ENCODE measurements around the gene NOP56. TPM values are rescaled to one million over a fixed set of nuclear protein-coding genes. Genes with fewer than 3 reads are reported as not detected.

The NOP56 gene
- total and polyA plus RNA-seq, 4 donors = 34.2 to 63.7 (median 46.5) TPM

DNA sequence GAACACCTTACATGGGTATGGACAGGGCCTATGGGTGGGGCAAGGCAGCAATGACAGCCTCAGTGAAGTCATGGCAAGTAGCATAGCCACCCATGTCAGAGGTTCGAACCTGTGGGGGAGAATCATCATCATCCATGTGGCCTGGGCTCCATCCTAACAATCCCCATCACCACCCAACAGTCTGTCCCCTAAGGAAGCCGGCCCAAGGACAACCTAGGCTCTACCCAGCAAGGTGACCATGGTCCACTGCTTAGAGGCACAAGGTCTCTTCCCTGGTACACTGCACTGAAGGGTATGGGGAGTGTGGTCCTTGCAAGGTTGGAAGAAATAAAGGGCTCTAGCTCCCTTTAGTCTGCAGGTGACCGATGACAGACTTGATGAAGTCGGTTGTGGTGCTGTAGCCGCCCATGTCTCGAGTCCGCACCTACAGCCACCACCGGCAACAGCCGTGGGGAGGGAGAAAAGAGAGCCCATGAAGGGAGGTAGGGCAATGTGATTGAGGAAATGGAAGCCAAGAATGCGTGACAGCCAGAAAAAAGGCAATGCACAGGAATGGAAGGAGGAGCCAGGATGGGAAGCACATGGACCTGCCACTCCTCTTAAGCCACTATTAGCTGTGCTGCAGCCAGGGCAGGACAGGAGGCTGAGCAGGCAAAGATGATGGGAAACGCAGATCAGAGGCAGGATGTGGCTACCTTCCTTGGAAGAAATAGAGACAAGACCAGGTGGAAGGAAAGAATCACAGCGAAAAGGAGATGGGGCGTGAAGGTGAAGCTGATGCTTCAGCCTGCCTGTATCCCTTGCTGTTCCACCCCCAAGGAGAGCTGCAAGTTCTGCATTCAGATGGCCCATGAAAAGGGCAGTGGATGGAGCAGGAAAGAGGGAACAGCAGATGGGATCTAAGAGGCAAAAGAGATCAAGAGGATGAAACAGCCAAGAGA is 6.3 kb downstream of the NOP56 start:
- no peak for TF ChIP-seq NR2F2 (IDR thresholded peaks at IDR 0.05)
- no peak for TF ChIP-seq EGR1 (IDR thresholded peaks at IDR 0.05; ENCODE audit: low read depth in 2 of 2)
- TF ChIP-seq HNF4A (conservative IDR thresholded peaks at IDR 0.05) = no peak
- TF ChIP-seq, protein P1, sequence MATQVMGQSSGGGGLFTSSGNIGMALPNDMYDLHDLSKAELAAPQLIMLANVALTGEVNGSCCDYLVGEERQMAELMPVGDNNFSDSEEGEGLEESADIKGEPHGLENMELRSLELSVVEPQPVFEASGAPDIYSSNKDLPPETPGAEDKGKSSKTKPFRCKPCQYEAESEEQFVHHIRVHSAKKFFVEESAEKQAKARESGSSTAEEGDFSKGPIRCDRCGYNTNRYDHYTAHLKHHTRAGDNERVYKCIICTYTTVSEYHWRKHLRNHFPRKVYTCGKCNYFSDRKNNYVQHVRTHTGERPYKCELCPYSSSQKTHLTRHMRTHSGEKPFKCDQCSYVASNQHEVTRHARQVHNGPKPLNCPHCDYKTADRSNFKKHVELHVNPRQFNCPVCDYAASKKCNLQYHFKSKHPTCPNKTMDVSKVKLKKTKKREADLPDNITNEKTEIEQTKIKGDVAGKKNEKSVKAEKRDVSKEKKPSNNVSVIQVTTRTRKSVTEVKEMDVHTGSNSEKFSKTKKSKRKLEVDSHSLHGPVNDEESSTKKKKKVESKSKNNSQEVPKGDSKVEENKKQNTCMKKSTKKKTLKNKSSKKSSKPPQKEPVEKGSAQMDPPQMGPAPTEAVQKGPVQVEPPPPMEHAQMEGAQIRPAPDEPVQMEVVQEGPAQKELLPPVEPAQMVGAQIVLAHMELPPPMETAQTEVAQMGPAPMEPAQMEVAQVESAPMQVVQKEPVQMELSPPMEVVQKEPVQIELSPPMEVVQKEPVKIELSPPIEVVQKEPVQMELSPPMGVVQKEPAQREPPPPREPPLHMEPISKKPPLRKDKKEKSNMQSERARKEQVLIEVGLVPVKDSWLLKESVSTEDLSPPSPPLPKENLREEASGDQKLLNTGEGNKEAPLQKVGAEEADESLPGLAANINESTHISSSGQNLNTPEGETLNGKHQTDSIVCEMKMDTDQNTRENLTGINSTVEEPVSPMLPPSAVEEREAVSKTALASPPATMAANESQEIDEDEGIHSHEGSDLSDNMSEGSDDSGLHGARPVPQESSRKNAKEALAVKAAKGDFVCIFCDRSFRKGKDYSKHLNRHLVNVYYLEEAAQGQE (IDR thresholded peaks at IDR 0.05) = no peak
- TF ChIP-seq TAF1 (conservative IDR thresholded peaks at IDR 0.05) = no peak
- TF ChIP-seq, protein P2, sequence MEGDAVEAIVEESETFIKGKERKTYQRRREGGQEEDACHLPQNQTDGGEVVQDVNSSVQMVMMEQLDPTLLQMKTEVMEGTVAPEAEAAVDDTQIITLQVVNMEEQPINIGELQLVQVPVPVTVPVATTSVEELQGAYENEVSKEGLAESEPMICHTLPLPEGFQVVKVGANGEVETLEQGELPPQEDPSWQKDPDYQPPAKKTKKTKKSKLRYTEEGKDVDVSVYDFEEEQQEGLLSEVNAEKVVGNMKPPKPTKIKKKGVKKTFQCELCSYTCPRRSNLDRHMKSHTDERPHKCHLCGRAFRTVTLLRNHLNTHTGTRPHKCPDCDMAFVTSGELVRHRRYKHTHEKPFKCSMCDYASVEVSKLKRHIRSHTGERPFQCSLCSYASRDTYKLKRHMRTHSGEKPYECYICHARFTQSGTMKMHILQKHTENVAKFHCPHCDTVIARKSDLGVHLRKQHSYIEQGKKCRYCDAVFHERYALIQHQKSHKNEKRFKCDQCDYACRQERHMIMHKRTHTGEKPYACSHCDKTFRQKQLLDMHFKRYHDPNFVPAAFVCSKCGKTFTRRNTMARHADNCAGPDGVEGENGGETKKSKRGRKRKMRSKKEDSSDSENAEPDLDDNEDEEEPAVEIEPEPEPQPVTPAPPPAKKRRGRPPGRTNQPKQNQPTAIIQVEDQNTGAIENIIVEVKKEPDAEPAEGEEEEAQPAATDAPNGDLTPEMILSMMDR (IDR thresholded peaks at IDR 0.05; ENCODE audit: low read depth, low read length, missing input control) = no peak
- no peak overlapping the region for H3K27ac ChIP-seq (ENCODE audit: low read depth in 1 of 2, low read length in 2 of 2)
- WGBS = 86% methylated on average over 13 of the region's 13 CpGs
- no peaks in the 10 kb centered on the region for H3K9me3 ChIP-seq (ENCODE audit: control insufficient read depth in 4 of 4, low read length in 3 of 4)
- H3K36me3 ChIP-seq (ENCODE audit: control insufficient read depth in 4 of 4, insufficient read depth in 3 of 4, low read depth in 1 of 4, low read length in 3 of 4) = peaks cover 24 to 78% (median 65%) of the 10 kb centered on the region in 4 donors
- H3K4me1 ChIP-seq (ENCODE audit: control insufficient read depth in 4 of 4, insufficient read depth in 4 of 4, low read length in 3 of 4) = peaks cover 3 to 20% (median 13%) of the 10 kb centered on the region in 4 donors
- H3K27me3 ChIP-seq (ENCODE audit: control insufficient read depth in 4 of 4, insufficient read depth in 4 of 4, low read length in 3 of 4) = no peaks in the 10 kb centered on the region
- H3K4me3 ChIP-seq (ENCODE audit: low read depth in 1 of 3, low read length in 3 of 3) = no peak overlapping the region
- DNase-seq (ENCODE audit: low spot score) = no peak
- no peak overlapping the region for H3K9ac ChIP-seq (ENCODE audit: low read depth in 1 of 2, low read length in 2 of 2)

DNA sequence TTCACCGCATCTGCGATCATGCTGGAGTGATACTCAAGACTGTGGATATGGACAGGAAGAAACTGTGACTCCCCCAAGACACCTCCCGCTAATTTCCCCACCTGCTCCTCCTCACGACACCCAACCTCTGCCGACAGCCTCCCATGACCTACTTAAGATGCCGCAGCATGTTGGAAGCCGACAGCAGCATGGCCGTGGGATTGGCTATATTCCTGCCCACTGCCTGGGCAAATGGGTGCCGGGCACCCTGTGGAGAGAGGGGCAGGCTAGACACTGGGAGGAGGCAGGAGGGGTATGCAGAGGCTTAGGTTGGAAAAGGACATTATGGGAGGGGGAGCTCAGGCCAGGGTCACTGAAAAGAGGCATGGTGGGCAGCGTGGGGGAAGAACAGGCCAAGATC is 7.1 kb downstream of the NOP56 start:
- H3K4me1 ChIP-seq (ENCODE audit: control insufficient read depth in 4 of 4, insufficient read depth in 4 of 4, low read length in 3 of 4) = peaks cover 1 to 15% (median 12%) of the 10 kb centered on the region in 4 donors
- WGBS = 95% methylated on average over 10 of the region's 10 CpGs
- H3K9me3 ChIP-seq (ENCODE audit: control insufficient read depth in 4 of 4, low read length in 3 of 4) = no peaks in the 10 kb centered on the region
- DNase-seq (ENCODE audit: low spot score) = no peak
- H3K36me3 ChIP-seq (ENCODE audit: control insufficient read depth in 4 of 4, insufficient read depth in 3 of 4, low read depth in 1 of 4, low read length in 3 of 4) = peaks cover 20 to 75% (median 60%) of the 10 kb centered on the region in 4 donors
- no peaks in the 10 kb centered on the region for H3K27me3 ChIP-seq (ENCODE audit: control insufficient read depth in 4 of 4, insufficient read depth in 4 of 4, low read length in 3 of 4)
- H3K9ac ChIP-seq (ENCODE audit: low read depth in 1 of 2, low read length in 2 of 2) = no peak overlapping the region
- H3K27ac ChIP-seq (ENCODE audit: low read depth in 1 of 2, low read length in 2 of 2) = no peak overlapping the region
- TF ChIP-seq HNF4A (conservative IDR thresholded peaks at IDR 0.05) (no peak), NR2F2 (IDR thresholded peaks at IDR 0.05) (no peak), SP1 (IDR thresholded peaks at IDR 0.05) (no peak), FOXA2 (IDR thresholded peaks at IDR 0.05) (no peak), RXRA (IDR thresholded peaks at IDR 0.05) (no peak), TAF1 (conservative IDR thresholded peaks at IDR 0.05) (no peak), YY1 (IDR thresholded peaks at IDR 0.05) (no peak), FOXA1 (IDR thresholded peaks at IDR 0.05) (no peak), RAD21 (IDR thresholded peaks at IDR 0.05) (no peak)
- TF ChIP-seq, protein P1 (IDR thresholded peaks at IDR 0.05) = no peak
- TF ChIP-seq, protein P3, sequence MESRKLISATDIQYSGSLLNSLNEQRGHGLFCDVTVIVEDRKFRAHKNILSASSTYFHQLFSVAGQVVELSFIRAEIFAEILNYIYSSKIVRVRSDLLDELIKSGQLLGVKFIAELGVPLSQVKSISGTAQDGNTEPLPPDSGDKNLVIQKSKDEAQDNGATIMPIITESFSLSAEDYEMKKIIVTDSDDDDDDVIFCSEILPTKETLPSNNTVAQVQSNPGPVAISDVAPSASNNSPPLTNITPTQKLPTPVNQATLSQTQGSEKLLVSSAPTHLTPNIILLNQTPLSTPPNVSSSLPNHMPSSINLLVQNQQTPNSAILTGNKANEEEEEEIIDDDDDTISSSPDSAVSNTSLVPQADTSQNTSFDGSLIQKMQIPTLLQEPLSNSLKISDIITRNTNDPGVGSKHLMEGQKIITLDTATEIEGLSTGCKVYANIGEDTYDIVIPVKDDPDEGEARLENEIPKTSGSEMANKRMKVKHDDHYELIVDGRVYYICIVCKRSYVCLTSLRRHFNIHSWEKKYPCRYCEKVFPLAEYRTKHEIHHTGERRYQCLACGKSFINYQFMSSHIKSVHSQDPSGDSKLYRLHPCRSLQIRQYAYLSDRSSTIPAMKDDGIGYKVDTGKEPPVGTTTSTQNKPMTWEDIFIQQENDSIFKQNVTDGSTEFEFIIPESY (IDR thresholded peaks at IDR 0.05) = no peak
- H3K4me3 ChIP-seq (ENCODE audit: low read depth in 1 of 3, low read length in 3 of 3) = no peak overlapping the region
